Sigmoid colon (tissue), 7 donors: ENCODE measurements around the gene CATSPER4. TPM values are rescaled to one million over a fixed set of nuclear protein-coding genes. Genes with fewer than 3 reads are reported as not detected.

ENCODE experiments used
- DNase-seq: peaks from one replicate; pipeline ENCODE4 v3.0.0-alpha.2; 2019
- H3K27ac ChIP-seq, 4 donors: fragments of 200-600 bp; sonication (generic); one replicate each; pipeline ENCODE4 v1.5.1; 2016 to 2019; ENCODE audit warnings: mild to moderate bottlenecking in 1 of 4
- H3K27me3 ChIP-seq, 3 donors: fragments of 200-600 bp; sonication (generic); one replicate each; pipeline ENCODE4 v1.5.1; 2019; ENCODE audit warnings: mild to moderate bottlenecking in 1 of 3
- H3K36me3 ChIP-seq, 4 donors: fragments of 200-600 bp; sonication (generic); one replicate each; pipeline ENCODE4 v1.5.1; 2016 to 2019
- H3K4me1 ChIP-seq, 4 donors: fragments of 200-600 bp; sonication (generic); one replicate each; pipeline ENCODE4 v1.5.1; 2017 to 2019
- H3K4me3 ChIP-seq, 4 donors: fragments of 200-600 bp; sonication (generic); one replicate each; pipeline ENCODE4 v1.5.1; 2017 to 2019; ENCODE audit warnings: mild to moderate bottlenecking in 2 of 4, moderate library complexity in 1 of 4
- H3K9me3 ChIP-seq, 4 donors: fragments of 200-600 bp in 3 of 4; sonication (generic) in 3 of 4; one replicate each; pipeline versions ENCODE4 v1.5.1 to v1.6.1; 2013 to 2019
- CTCF ChIP-seq, 4 experiments: fragments of 450-650 bp in 3 of 4; fragments of 200-600 bp in 1 of 4; IDR thresholded peaks; one replicate each; pipeline ENCODE4 v1.5.1; 2016 to 2019; ENCODE audit warnings: antibody characterized with exemption in 4 of 4, mild to moderate bottlenecking in 3 of 4, moderate library complexity in 2 of 4
- EP300 ChIP-seq, 4 donors: sonication (generic); formaldehyde crosslinking; IDR thresholded peaks; one replicate each; pipeline ENCODE4 v1.6.1; 2017; ENCODE audit warnings: antibody characterized with exemption in 4 of 4
- POLR2A ChIP-seq, 2 donors: fragments of 450-650 bp; IDR thresholded peaks; one replicate each; pipeline ENCODE4 v1.6.1; 2016; ENCODE audit warnings: antibody characterized with exemption in 2 of 2, mild to moderate bottlenecking in 2 of 2, moderate library complexity in 2 of 2
- POLR2AphosphoS5 ChIP-seq, 4 donors: sonication (generic); formaldehyde crosslinking; IDR thresholded peaks; one replicate each; pipeline ENCODE4 v1.6.1; 2017; ENCODE audit warnings: antibody characterized with exemption in 4 of 4
- WGBS, 2 donors: extraction: QIAGEN DNeasy Blood & Tissue Kit; methylation state at CpG; one replicate each; pipeline ENCODE4 v1.1.7; 2013; 5-methylcytosine and 5-hydroxymethylcytosine counted together
- intact Hi-C: fragments of 100-400 bp; cut with DNase I; formaldehyde crosslinking; loops from one replicate; pipeline ENCODE4 v1.15.1; 2023
- polyA plus RNA-seq, 3 donors: library from polyadenylated mRNA; stranded (reverse); fragments of 200-250 nt; gene quantifications; one replicate each; pipeline ENCODE4 v1.2.3, GENCODE V29; 2013
- total RNA-seq, 4 donors: library from RNA; depleted of rRNA; stranded (reverse); fragments of >200 nt; gene quantifications; one replicate each; pipeline ENCODE4 v1.1.0, GENCODE V29; 2016
- donor health status: healthy with polysubstance abuse.
- donor health status: Bipolar disorder and iron deficiency.
- donor health status: healthy.

CATSPER4 gene
- total and polyA plus RNA-seq, 7 donors = 0.04 TPM; not detected in 6

GRCh38 chr1:26237230-26237966 is 47.0 kb downstream of the CATSPER4 start:
- H3K9me3 ChIP-seq = no peaks in the 10 kb centered on the region
- intact Hi-C loops = no loop called here
- no peak for DNase-seq
- no peaks in the 10 kb centered on the region for H3K27me3 ChIP-seq
- no peak overlapping the region for H3K4me3 ChIP-seq
- H3K4me1 ChIP-seq = peaks cover 0 to 13% (median 8%) of the 10 kb centered on the region in 4 donors
- TF ChIP-seq POLR2A (IDR thresholded peaks at IDR 0.05) = no peak
- no peak for TF ChIP-seq EP300 (IDR thresholded peaks at IDR 0.05)
- no peak for TF ChIP-seq CTCF (IDR thresholded peaks at IDR 0.05)
- no peak for TF ChIP-seq POLR2AphosphoS5 (IDR thresholded peaks at IDR 0.05)
- 66 to 67% methylated on average over 6 of the region's 6 CpGs for WGBS, 2 donors
- no peak overlapping the region for H3K27ac ChIP-seq
- no peaks in the 10 kb centered on the region for H3K36me3 ChIP-seq

- WGBS, 2 donors = 81 to 83% methylated on average over 4 of the region's 4 CpGs
- Histone ChIP-seq H3K36me3 (peaks cover 0 to 9% (median 0%) of the 10 kb centered on the region in 4 donors), H3K27me3 (no peaks in the 10 kb centered on the region), H3K9me3 (no peaks in the 10 kb centered on the region), H3K4me3 (no peak overlapping the region), H3K27ac (no peak overlapping the region), H3K4me1 (peaks cover 0 to 7% (median 4%) of the 10 kb centered on the region in 4 donors)
- intact Hi-C loops = no loop called here
- TF ChIP-seq CTCF (IDR thresholded peaks at IDR 0.05) = no peak
- TF ChIP-seq POLR2AphosphoS5 (IDR thresholded peaks at IDR 0.05) = no peak
- no peak for TF ChIP-seq POLR2A (IDR thresholded peaks at IDR 0.05)
- DNase-seq = no peak
These were observed 49.5 kb downstream of the CATSPER4 start for GRCh38 chr1:26239936-26240335.

Other genes with a start within 250 kb of the CATSPER4 start
- 10 to 100 TPM in 2 of 4 donors, 1 to 10 TPM in 2; 6.7 to 12.2 (median 9.8) TPM for gene PAFAH2, start 192.5 kb upstream of the CATSPER4 start, total RNA-seq
- 10 to 100 TPM; 19.2 to 36.1 (median 19.3) TPM for gene PAFAH2, start 192.5 kb upstream of the CATSPER4 start, polyA plus RNA-seq
- 1 to 10 TPM in 3 of 4 donors, under 1 TPM in 1; 0.99 to 1.5 (median 1.1) TPM for gene EXTL1, start 168.8 kb upstream of the CATSPER4 start, total RNA-seq
- gene EXTL1, start 168.8 kb upstream of the CATSPER4 start, polyA plus RNA-seq = under 1 TPM in 2 of 3 donors, not detected in 1; under 0.01 to 0.39 TPM
- under 1 TPM in 1 of 4 donors, not detected in 3; 0.16 TPM for gene SLC30A2, start 144.5 kb upstream of the CATSPER4 start, total RNA-seq
- gene SLC30A2, start 144.5 kb upstream of the CATSPER4 start, polyA plus RNA-seq = under 1 TPM in 2 of 3 donors, not detected in 1; 0.07 to 0.92 TPM
- gene TRIM63, start 123.0 kb upstream of the CATSPER4 start, total RNA-seq = 1 to 10 TPM in 1 of 4 donors, under 1 TPM in 1, not detected in 2; 0.81 to 2.1 TPM
- 1 to 10 TPM in 1 of 3 donors, under 1 TPM in 2; 0.35 to 1.8 (median 0.46) TPM for gene TRIM63, start 123.0 kb upstream of the CATSPER4 start, polyA plus RNA-seq
- gene PDIK1L, start 78.8 kb upstream of the CATSPER4 start, total RNA-seq = 10 to 100 TPM in 1 of 4 donors, 1 to 10 TPM in 3; 4.2 to 15.7 (median 6.6) TPM
- 1 to 10 TPM; 4.6 to 5.4 (median 5.0) TPM for gene PDIK1L, start 78.8 kb upstream of the CATSPER4 start, polyA plus RNA-seq
- 1 to 10 TPM; 1.1 to 4.2 (median 2.2) TPM for gene FAM110D, start 31.5 kb upstream of the CATSPER4 start, total RNA-seq
- gene FAM110D, start 31.5 kb upstream of the CATSPER4 start, polyA plus RNA-seq = 1 to 10 TPM in 1 of 3 donors, under 1 TPM in 1, not detected in 1; 0.60 to 1.1 TPM
- not detected for gene C1orf232, start 21.6 kb upstream of the CATSPER4 start, total RNA-seq
- not detected for gene C1orf232, start 21.6 kb upstream of the CATSPER4 start, polyA plus RNA-seq
- gene ZNF593, start 20.7 kb upstream of the CATSPER4 start, total RNA-seq = 10 to 100 TPM; 16.3 to 37.2 (median 32.1) TPM
- 100 to 1,000 TPM in 1 of 3 donors, 10 to 100 TPM in 2; 38.4 to 114 (median 61.3) TPM for gene ZNF593, start 20.7 kb upstream of the CATSPER4 start, polyA plus RNA-seq
- not detected for gene ZNF593OS, start 18.8 kb upstream of the CATSPER4 start, total RNA-seq
- gene ZNF593OS, start 18.8 kb upstream of the CATSPER4 start, polyA plus RNA-seq = under 1 TPM in 1 of 3 donors, not detected in 2; 0.13 TPM
- 1 to 10 TPM in 2 of 4 donors, under 1 TPM in 1, not detected in 1; 0.82 to 4.7 (median 1.8) TPM for gene CNKSR1, start 13.1 kb upstream of the CATSPER4 start, total RNA-seq
- gene CNKSR1, start 13.1 kb upstream of the CATSPER4 start, polyA plus RNA-seq = 10 to 100 TPM; 13.8 to 29.0 (median 16.0) TPM
- gene CEP85, start 43.6 kb downstream of the CATSPER4 start, total RNA-seq = 1 to 10 TPM; 1.9 to 5.4 (median 3.3) TPM
- 10 to 100 TPM in 1 of 3 donors, 1 to 10 TPM in 2; 2.4 to 12.9 (median 9.7) TPM for gene CEP85, start 43.6 kb downstream of the CATSPER4 start, polyA plus RNA-seq
- gene SH3BGRL3, start 89.5 kb downstream of the CATSPER4 start, total RNA-seq = 10 to 100 TPM; 32.9 to 41.5 (median 37.6) TPM
- 100 to 1,000 TPM; 303 to 575 (median 543) TPM for gene SH3BGRL3, start 89.5 kb downstream of the CATSPER4 start, polyA plus RNA-seq
- 10 to 100 TPM in 3 of 4 donors, 1 to 10 TPM in 1; 9.8 to 17.7 (median 13.1) TPM for gene UBXN11, start 116.0 kb downstream of the CATSPER4 start, total RNA-seq
- 10 to 100 TPM in 1 of 3 donors, 1 to 10 TPM in 2; 3.0 to 22.7 (median 4.2) TPM for gene UBXN11, start 116.0 kb downstream of the CATSPER4 start, polyA plus RNA-seq
- 1 to 10 TPM in 2 of 4 donors, not detected in 2; 1.6 to 5.7 TPM for gene CD52, start 127.4 kb downstream of the CATSPER4 start, total RNA-seq
- gene CD52, start 127.4 kb downstream of the CATSPER4 start, polyA plus RNA-seq = 100 to 1,000 TPM in 1 of 3 donors, 10 to 100 TPM in 2; 19.8 to 556 (median 41.4) TPM
- gene CRYBG2, start 163.5 kb downstream of the CATSPER4 start, total RNA-seq = 1 to 10 TPM in 1 of 4 donors, under 1 TPM in 1, not detected in 2; 0.55 to 1.8 TPM
- 10 to 100 TPM; 13.8 to 21.0 (median 19.9) TPM for gene CRYBG2, start 163.5 kb downstream of the CATSPER4 start, polyA plus RNA-seq
- gene ZNF683, start 182.1 kb downstream of the CATSPER4 start, total RNA-seq = not detected
- under 1 TPM in 1 of 3 donors, not detected in 2; 0.52 TPM for gene ZNF683, start 182.1 kb downstream of the CATSPER4 start, polyA plus RNA-seq
- not detected for gene LIN28A, start 220.2 kb downstream of the CATSPER4 start, total RNA-seq
- gene LIN28A, start 220.2 kb downstream of the CATSPER4 start, polyA plus RNA-seq = not detected
- 10 to 100 TPM; 16.6 to 33.5 (median 24.7) TPM for gene DHDDS, start 241.7 kb downstream of the CATSPER4 start, total RNA-seq
- 10 to 100 TPM; 46.2 to 64.3 (median 59.0) TPM for gene DHDDS, start 241.7 kb downstream of the CATSPER4 start, polyA plus RNA-seq